NCI-H2107 treated with DMSO at 0.1 percent for 48 hours (cell line): ENCODE measurements around the gene IMMP2L.
"Not testable (repeated sequence)": the region's sequence is repeated elsewhere in the genome, so short reads cannot be mapped to it uniquely, and the experiment has no call there.

Experiments used
- DNase-seq: peaks from one replicate; lab custom pipeline; 2025; ENCODE audit not compliant: unreplicated experiment; lab: John Stamatoyannopoulos, UW

IMMP2L gene

GRCh38 chr7:110944966-110945644, 617.2 kb downstream of the IMMP2L start:
- DNase-seq, result no peak

DNA sequence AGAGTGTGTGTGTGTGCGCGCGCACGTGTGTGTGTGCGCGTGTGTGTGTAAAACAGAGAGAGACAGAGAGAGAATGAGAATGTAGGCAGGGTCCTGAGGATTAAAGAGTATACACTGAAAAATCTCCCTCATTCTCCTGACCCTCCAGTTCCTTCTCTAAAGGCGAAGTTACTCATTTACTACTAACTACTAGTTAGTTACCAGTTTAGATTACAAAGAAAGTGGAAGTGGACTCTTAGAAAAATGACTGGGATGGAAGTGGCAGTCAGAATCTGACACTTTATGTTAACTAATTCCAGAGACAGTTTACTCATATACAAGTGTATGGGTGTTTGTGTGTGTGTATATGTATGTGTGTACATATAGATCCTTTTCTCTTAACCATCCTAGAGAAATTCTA, 617.8 kb downstream of the IMMP2L start:
- no peak for DNase-seq

GRCh38 chr7:110943701-110944345, 618.5 kb downstream of the IMMP2L start:
- DNase-seq, result no peak

- no peak for DNase-seq
These were observed 620.9 kb downstream of the IMMP2L start for GRCh38 chr7:110941385-110941784.

DNA sequence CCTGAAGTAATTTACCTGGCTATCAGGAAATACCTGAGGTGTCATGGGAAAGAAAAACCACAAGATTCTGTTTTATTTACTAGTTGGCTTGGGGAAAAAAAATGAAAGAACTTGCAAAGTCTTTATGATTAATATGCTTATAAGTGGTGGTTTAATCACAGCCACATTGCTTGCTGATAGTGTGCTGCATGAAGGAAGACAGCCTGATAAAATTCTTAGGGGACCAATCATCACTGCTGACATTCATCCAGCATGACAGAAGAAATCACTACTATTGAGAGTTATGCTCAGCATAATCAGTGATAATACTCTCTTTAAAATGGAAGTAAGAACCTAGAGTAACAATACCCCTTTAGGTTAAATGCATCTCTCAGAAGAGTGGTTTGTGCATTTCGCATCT, 621.5 kb downstream of the IMMP2L start:
- DNase-seq, result no peak

- DNase-seq, result no peak
These were observed 624.1 kb downstream of the IMMP2L start for GRCh38 chr7:110938165-110938564.

GRCh38 chr7:110936665-110937064, 625.6 kb downstream of the IMMP2L start:
- DNase-seq, result not testable (repeated sequence)

- DNase-seq, result no peak
These were observed 632.6 kb downstream of the IMMP2L start for GRCh38 chr7:110929480-110930249.

- no peak for DNase-seq
These were observed 639.4 kb downstream of the IMMP2L start for GRCh38 chr7:110922906-110923305.

DNA sequence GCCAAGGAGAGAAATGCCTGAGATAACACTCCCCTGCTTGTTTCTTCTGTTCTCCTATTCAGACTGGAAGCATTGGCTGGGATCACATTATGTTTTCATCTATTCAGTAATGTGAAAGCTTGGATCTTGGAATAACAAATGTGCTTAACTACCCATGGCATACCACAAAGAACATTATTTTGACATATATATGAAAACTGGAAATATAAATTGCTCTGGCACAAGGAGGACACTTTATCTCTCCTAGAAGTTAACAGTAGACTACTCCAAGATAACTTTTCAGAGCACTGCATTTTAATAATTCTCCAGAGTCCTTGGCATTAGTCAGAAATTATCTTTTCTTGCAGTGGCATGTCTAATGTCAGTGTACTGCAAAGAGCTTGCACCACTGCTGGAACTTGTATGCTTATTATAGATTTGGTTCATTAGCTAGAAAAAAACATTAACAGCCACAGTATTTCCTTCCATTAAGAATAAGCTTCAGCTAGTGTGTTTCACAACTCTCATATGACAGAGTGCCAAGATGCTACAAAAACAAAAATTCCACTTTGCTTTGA, 640.6 kb downstream of the IMMP2L start:
- DNase-seq, result no peak

DNA sequence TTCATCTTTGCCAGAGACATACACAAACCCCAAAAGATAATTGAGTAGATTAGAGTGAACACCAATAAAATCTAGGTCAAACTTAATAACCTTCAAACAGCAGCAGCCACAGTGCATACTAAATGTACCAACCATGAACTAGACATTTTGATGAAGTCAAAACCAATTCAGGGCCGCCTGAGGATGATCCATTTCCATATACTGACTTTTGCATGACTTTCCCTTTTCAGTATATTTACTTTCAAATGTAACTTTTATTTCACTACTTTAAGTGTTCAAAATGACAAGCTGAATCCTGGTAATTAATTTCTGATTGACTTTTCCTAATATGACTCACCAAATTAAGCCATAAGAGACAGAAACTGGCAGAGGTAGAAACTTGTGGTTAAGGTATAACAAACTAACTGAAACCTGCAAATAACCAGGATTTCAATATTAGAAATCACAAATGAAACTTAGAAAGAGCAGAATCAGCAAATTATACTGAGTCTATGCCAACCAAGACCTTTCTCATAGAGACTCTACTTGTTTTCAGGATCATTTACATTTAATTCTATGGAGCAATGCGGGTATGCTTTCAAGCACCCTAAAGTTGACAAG, 643.2 kb downstream of the IMMP2L start:
- no peak for DNase-seq

DNA sequence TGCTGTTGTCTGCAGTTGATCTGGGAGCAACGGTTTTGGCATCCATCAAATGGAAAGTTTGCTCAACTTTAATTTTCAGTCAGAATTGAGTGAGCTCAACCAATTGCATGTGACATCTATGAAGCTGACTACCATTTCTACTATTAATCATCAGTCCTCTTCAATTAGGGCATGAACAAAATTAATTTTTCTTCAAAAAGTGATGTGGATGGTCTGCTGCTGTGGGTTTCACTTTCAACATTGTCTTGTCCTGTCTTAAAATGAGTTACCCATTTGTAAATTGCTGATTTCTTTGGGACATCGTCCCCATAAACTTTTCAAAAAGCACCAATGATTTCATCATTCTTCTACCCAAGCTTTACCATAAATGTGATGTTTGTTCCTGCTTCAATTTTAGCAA, 648.0 kb downstream of the IMMP2L start:
- no peak for DNase-seq

GRCh38 chr7:110911632-110912031, 650.7 kb downstream of the IMMP2L start:
- no peak for DNase-seq

- DNase-seq, result no peak
These were observed 653.2 kb downstream of the IMMP2L start for GRCh38 chr7:110909117-110909516.

DNA sequence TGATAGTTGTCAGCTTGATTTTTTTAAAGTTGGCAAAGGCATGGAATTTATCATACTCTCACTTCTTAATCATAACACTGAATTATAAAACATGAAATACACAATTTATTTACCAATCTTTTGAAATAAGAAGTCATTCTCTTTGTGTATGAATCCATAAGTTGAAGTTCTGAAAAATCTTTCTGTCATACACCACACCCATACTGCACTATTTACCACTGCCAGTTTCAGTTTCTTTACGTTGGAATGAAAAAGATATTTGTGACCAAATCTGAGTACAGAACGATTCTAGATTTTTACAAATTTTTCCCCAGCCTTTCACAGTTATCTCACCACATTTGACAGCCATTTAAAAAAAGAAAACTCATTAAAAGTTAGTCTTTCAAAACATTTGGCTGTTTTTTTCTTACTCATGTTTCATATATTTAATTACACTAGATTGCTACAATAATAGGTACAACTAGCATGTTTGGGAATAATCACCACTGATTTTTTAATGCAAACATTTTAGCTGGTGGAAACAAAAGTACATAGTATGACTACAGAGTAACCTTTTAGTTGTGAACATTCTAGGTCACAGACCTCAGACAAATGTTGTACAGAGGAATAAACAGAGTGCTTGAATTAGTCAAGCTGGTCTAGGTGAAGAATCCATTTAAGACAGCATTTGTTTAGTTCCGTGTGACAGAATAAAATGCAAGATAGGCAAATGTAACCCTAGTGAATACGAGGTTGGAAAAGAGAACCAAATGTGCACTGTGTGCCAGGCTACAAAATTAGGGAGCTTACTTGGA, 656.3 kb downstream of the IMMP2L start:
- no peak for DNase-seq

DNA sequence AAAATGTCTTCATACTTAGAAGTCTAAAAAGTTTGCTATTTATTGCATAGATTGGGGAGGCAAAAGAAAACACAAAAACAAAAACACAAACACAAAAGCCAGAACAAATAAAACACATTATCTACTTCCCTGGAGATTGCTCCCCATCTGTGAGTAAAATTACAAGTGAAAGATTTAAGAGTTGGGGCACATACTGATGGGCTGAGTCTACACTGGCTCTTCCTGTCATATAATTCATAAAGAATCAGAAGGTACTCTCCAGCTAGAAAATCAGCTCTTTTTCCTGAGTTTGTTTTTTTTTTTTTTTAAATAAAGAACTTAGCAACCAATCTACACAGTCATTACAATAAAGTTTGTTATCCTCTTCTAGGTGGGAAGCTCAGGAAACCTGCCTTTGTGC, 663.8 kb downstream of the IMMP2L start:
- DNase-seq, result no peak

- no peak for DNase-seq
These were observed 664.8 kb downstream of the IMMP2L start for GRCh38 chr7:110897538-110897937.

- no peak for DNase-seq
These were observed 668.2 kb downstream of the IMMP2L start for GRCh38 chr7:110894111-110894510.

- DNase-seq, result no peak
These were observed 671.1 kb downstream of the IMMP2L start for GRCh38 chr7:110891197-110891596.

DNA sequence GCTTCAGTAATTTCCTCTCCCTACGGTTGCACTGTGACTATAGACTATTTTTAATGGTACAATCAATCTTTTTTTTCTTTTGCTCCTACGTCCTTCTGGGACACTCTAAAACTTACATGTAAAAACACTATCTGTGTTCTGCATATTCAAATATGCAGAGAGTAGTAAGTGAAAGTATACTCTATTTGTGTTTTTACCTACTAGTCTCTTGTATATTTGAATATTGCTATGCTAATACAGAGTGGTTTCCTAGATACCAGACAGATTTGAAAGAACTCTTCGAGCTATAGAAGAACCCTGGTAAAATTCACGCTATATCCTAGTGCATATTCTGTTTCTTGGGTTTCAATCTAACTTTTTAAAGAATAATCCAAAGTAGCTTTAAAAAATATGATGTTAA, 672.2 kb downstream of the IMMP2L start:
- no peak for DNase-seq

DNA sequence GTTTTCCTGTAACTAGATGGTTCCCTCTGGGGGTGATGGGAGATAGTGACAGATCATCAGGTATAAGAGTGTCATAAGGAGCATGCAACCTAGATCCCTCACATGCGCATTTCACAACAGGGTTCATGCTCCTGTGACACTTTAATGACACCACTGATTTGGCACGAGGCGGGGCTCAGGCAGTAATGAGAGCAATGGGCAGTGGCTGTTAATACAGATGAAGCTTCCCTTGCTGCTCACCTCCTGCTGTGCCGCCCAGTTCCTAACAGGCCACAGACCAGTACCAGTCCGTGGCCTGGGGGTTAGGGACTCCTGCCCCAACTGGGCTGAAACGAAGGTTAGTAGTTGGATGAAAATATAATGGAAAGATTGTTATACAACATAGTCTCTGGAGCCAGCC, 673.0 kb downstream of the IMMP2L start:
- no peak for DNase-seq
